Measurements from ENCODE around the gene ST6GALNAC3. TPM values are rescaled to one million over a fixed set of nuclear protein-coding genes. Genes with fewer than 3 reads are reported as not detected.

ST6GALNAC3 gene
- total RNA-seq, 2 donors from 2014 or later: 10.5 to 13.3 TPM

GRCh38 chr1:76256289-76257223 is 182.0 kb downstream of the ST6GALNAC3 start:
- DNase-seq (no peak), ATAC-seq (no peak)
- intact Hi-C loops (cut with DNase I, micrococcal nuclease): no loop called here

DNA sequence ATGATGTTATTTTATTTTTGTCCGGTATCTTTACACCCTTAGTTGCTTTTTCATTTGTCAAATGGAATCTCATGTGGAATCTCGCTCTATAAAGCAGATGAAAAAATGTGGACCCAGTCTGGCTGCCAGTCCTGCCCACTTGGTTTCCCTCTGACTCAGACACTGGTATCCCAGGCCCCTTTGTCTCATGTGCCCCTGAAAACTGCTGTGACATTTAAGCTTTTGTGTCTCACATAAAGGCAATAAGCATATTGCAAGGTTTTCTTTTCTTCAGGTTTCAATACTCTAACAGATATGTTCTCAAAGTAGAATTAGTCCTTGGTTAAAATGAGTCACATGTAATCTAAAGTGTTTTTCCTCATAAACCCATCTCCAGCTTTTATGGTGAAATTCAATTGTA is 183.3 kb downstream of the ST6GALNAC3 start:
- intact Hi-C loops (cut with DNase I, micrococcal nuclease): no loop called here
- DNase-seq: no peak
- ATAC-seq: no peak

GRCh38 chr1:76259270-76259669 is 184.7 kb downstream of the ST6GALNAC3 start:
- ATAC-seq (no peak), DNase-seq (no peak)
- intact Hi-C loops (cut with DNase I, micrococcal nuclease): no loop called here

- intact Hi-C loops (cut with DNase I, micrococcal nuclease): no loop called here
- DNase-seq (no peak), ATAC-seq (no peak)
These were observed 185.7 kb downstream of the ST6GALNAC3 start for GRCh38 chr1:76260279-76260678.

DNA sequence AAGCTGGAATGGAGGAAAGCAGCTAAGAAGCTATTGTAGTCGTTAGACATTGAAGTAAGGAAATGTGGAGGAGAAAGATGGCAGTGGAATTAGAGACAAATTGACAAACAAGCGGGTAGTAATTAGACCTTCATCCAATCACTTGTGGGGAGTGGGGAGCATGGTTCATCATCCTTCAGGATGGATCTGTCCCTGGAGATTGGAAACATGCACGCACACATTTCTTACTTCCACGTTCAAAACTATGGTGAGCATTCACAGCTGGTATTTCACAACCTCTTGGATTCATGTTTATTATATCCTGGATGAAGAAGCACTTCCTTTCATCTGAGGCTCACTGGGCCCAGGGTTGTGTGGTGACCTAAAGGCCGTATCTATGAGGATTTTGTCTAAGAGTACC is 188.1 kb downstream of the ST6GALNAC3 start:
- intact Hi-C loops (cut with DNase I, micrococcal nuclease): no loop called here
- ATAC-seq (no peak), DNase-seq (no peak)

GRCh38 chr1:76264642-76265041 is 190.1 kb downstream of the ST6GALNAC3 start:
- intact Hi-C loops (cut with DNase I, micrococcal nuclease): no loop called here
- ATAC-seq (no peak), DNase-seq (no peak)

DNA sequence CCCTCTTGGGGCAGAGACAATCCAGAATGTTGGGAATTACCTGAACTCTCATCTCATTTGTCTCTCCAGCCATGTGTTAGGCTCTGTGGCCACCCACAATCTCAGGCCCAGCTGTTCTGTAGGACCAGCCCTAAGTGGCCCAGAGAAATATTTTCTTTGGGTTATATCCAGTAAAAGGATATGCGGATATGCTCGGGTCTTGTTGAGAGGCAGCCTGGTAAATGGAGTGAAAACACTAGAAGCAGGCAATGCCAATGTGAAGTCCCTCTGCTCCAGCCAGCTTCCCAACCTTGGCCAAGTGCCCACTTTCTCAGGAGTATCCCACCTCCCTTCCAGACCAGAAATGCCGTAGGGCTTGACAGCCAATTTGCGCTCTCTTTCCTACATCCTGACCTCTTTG is 192.2 kb downstream of the ST6GALNAC3 start:
- DNase-seq: no peak
- no peak for ATAC-seq
- intact Hi-C loops (cut with DNase I, micrococcal nuclease): no loop called here

GRCh38 chr1:76267631-76268030 is 193.1 kb downstream of the ST6GALNAC3 start:
- ATAC-seq (no peak), DNase-seq (no peak)
- intact Hi-C loops (cut with DNase I, micrococcal nuclease): no loop called here

GRCh38 chr1:76268341-76268740 is 193.8 kb downstream of the ST6GALNAC3 start:
- intact Hi-C loops (cut with DNase I, micrococcal nuclease): no loop called here

DNA sequence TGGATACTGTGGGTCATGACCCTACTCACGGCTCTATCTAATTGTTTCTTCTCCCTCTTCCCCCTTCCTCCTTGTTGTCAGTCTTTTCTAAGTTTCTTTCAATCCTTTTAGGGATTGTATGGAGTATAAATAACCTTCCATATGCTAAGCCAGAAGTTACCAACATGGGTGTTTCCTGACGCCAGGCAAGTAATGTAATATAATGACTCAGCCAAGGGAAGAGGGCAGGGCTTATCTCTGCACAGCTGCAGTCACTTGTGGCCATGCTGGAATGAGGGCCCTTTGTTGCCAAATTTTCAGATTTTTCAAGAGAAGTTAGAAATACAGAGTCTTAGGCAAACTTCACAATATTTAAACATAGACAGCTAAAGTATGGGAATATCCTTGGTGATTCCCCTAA is 194.6 kb downstream of the ST6GALNAC3 start:
- no peak for DNase-seq
- intact Hi-C loops (cut with DNase I, micrococcal nuclease): no loop called here
- ATAC-seq: peak; percentile 76

More at GRCh38 chr1:76268341-76268740, 193.8 kb downstream of the ST6GALNAC3 start:
- no peak for DNase-seq
- ATAC-seq: no peak

- ATAC-seq (no peak), DNase-seq (no peak)
- intact Hi-C loops (cut with DNase I, micrococcal nuclease): no loop called here
These were observed 199.8 kb downstream of the ST6GALNAC3 start for GRCh38 chr1:76274302-76274701.

DNA sequence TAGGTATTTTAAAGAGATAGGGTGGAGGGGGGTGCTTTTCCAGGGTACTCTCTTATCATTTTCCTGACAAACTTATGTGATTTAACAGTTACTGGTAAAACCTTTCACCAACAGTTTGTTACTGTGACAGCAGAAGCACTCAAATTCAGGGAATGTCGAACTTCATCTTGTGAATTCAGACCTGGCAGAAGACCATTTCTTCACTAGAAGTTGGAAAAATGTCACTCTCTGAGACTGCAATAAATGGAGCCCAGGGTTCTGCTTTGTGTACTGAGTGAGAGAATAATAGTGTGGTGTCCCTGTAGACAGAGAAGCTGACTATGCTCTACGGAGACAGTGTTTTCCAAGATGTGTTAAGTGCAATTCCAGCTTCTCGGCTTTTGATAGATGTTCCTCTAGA is 200.2 kb downstream of the ST6GALNAC3 start:
- ATAC-seq (no peak), DNase-seq (no peak)
- intact Hi-C loops (cut with DNase I, micrococcal nuclease): no loop called here

GRCh38 chr1:76278711-76279100 is 204.2 kb downstream of the ST6GALNAC3 start:
- DNase-seq (no peak), ATAC-seq (no peak)
- intact Hi-C loops (cut with DNase I, micrococcal nuclease): no loop called here

DNA sequence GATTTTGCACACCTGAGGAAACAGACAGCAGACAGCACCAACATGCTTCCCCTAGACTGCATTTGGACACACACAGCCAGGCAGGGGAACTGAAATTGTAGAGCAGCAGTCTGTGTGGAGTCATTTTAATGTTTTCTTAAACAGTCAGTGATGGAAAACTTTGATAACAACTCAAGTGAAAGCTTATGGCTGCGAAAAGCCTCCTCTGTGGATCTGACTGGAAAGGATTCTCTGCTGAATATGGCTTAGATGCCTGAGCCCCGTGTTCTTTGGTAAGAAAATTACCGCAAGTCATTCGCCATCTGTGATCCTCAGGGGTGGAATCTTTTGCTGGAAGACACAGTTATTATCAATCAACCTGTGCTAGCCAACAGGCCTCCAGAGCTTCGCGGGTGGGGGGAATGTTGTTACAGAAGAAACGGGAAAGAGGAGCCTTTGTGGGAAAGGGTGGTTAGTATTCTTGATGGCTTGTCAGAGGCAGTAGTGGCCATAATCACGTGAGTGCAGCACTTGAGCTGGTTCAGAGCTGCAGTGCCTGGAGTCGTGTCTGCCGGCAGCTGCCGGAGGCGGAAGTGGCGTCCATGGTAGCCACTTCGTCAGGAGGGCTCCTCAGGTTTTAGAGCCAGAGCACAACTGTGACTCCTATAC is 204.7 kb downstream of the ST6GALNAC3 start:
- intact Hi-C loops (cut with DNase I, micrococcal nuclease): no loop called here
- ATAC-seq: no peak
- no peak for DNase-seq

- DNase-seq (no peak), ATAC-seq (no peak)
- intact Hi-C loops (cut with DNase I, micrococcal nuclease): no loop called here
These were observed 206.8 kb downstream of the ST6GALNAC3 start for GRCh38 chr1:76281306-76281705.

- ATAC-seq: no peak
- intact Hi-C loops (cut with DNase I, micrococcal nuclease): no loop called here
- no peak for DNase-seq
These were observed 210.3 kb downstream of the ST6GALNAC3 start for GRCh38 chr1:76284842-76285241.

DNA sequence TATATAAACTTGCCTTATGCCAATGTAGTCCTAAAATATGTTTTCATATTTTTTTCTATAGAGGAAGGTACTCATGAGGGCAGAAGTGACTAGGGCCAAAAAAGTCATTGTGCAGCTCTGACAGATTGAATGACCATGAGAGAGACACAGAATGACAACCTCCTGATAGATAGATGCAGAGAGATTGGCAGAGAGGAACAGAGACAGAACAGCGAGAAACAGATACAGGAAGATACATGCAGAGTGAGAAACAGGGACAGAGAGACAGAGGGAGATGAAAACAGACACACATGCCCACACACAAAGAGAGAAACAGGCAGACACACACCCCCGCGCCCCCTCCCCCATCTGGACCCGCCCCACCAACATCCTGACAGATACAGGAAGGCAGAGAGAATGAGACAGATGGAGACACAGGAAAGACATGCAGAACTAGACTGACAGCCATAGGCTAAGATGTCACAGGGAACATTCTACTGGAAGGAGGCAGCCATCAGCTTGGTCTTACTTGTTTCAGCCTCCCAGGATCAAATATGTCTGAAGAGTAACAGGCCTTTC is 211.1 kb downstream of the ST6GALNAC3 start:
- DNase-seq: no peak
- ATAC-seq: no peak
- intact Hi-C loops (cut with DNase I, micrococcal nuclease): no loop called here

DNA sequence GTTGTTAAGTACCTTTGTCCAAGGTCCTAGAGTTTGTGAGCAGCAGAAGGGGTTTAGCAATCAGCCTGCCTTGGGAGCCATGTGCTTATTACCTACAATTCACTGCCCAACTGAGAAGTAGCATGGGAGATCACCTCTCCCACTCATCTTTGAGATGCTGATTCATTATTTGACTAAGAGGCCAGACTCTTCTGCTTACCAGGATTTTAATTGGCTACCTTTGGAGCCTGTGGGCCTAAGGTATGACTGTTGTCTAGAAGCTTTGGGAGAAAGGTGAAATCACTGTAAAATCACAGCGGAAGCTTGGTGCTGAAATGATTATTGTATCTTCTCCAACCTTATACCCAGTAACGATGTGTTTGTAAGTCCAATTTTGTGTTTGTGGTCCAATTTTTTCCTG is 213.4 kb downstream of the ST6GALNAC3 start:
- intact Hi-C loops (cut with DNase I, micrococcal nuclease): no loop called here
- ATAC-seq (no peak), DNase-seq (no peak)

- intact Hi-C loops (cut with DNase I, micrococcal nuclease): no loop called here
- no peak for DNase-seq
- no peak for ATAC-seq
These were observed 214.4 kb downstream of the ST6GALNAC3 start for GRCh38 chr1:76288758-76289483.
